PC-3 (cell line): ENCODE data around the gene ADAMTS17. TPM values are rescaled to one million over a fixed set of nuclear protein-coding genes. Genes with fewer than 3 reads are reported as not detected.

ENCODE experiments used
- ATAC-seq: fragments of 200-7000 bp; cut with Tn5 transposase; 2 replicates; pipeline ENCODE4 v1.9.1; 2020; ENCODE audit warnings: mild to moderate bottlenecking, moderate library complexity
- BruUV-seq: library from RNA; stranded (reverse); fragments of 400-500 nt; replicated peaks from 2 replicates; lab custom pipeline; 2021; lab: Mats Ljungman, UMichigan
- CTCF ChIA-PET: fragments of 300-600 bp; sonication (Branson Sonifier 250); formaldehyde crosslinking; loops from one replicate; lab custom pipeline; 2022; ENCODE audit warnings: antibody characterized with exemption; lab: Charles Lee
- POLR2A ChIA-PET: fragments of 300-600 bp; sonication (Branson Sonifier 250); formaldehyde crosslinking; loops from one replicate; lab custom pipeline; 2022; ENCODE audit warnings: antibody characterized with exemption; ENCODE audit not compliant: unreplicated experiment; lab: Charles Lee
- DNase-seq: peaks from one replicate; pipeline ENCODE4 v3.0.0-alpha.2; 2015
- H2AFZ ChIP-seq: fragments of 300-600 bp; sonication (generic); 2 replicates; pipeline ENCODE4 v1.6.0; 2016; ENCODE audit warnings: antibody characterized with exemption, low read length
- H3F3A ChIP-seq: fragments of 300-600 bp; sonication (generic); one replicate; pipeline ENCODE4 v1.6.0; 2017; ENCODE audit warnings: antibody characterized with exemption, low read length, control low read depth, mild to moderate bottlenecking; ENCODE audit not compliant: unreplicated experiment
- H3K27ac ChIP-seq: fragments of 300-600 bp; sonication (generic); 2 replicates; pipeline ENCODE4 v1.5.1; 2016; ENCODE audit warnings: mild to moderate bottlenecking, low read length
- H3K27me3 ChIP-seq: fragments of 300-600 bp; sonication (generic); 2 replicates; pipeline ENCODE4 v1.6.1; 2016; ENCODE audit warnings: low read length, mixed read lengths
- H3K36me3 ChIP-seq: fragments of 300-600 bp; sonication (generic); 2 replicates; pipeline ENCODE4 v1.6.1; 2016; ENCODE audit warnings: low read depth, mixed run types, low read length, mixed read lengths
- H3K4me1 ChIP-seq: fragments of 300-600 bp; sonication (generic); 2 replicates; pipeline ENCODE4 v1.5.1; 2016; ENCODE audit warnings: low read length; ENCODE audit not compliant: insufficient read depth
- H3K4me2 ChIP-seq: fragments of 300-600 bp; sonication (generic); 2 replicates; pipeline ENCODE4 v1.6.0; 2016; ENCODE audit warnings: low read length
- H3K4me3 ChIP-seq: fragments of 300-600 bp; sonication (generic); 2 replicates; pipeline ENCODE4 v1.5.1; 2016; ENCODE audit warnings: mild to moderate bottlenecking, low read length, mixed read lengths
- H3K79me2 ChIP-seq: fragments of 300-600 bp; sonication (generic); 2 replicates; pipeline ENCODE4 v1.6.1; 2017; ENCODE audit warnings: low read length, mixed read lengths
- H3K9ac ChIP-seq: fragments of 300-600 bp; sonication (generic); 2 replicates; pipeline ENCODE4 v1.6.0; 2016; ENCODE audit warnings: mild to moderate bottlenecking, low read length
- H3K9me2 ChIP-seq: fragments of 300-600 bp; sonication (generic); replicated peaks from 2 replicates; pipeline ENCODE4 v1.6.1; 2016; ENCODE audit warnings: mixed run types, low read length, mixed read lengths
- H3K9me3 ChIP-seq: fragments of 300-600 bp; sonication (generic); 2 replicates; pipeline ENCODE4 v1.6.1; 2016; ENCODE audit warnings: low read length, mixed read lengths
- H4K20me1 ChIP-seq: fragments of 300-600 bp; sonication (generic); 2 replicates; pipeline ENCODE4 v1.6.1; 2016; ENCODE audit warnings: low read length, mixed read lengths
- CTCF ChIP-seq: fragments of 300-600 bp; sonication (generic); conservative IDR thresholded peaks from 2 replicates; pipeline ENCODE4 v1.5.1; 2017; ENCODE audit warnings: antibody characterized with exemption, low read depth, mild to moderate bottlenecking, low read length
- EZH2 ChIP-seq: fragments of 300-600 bp; sonication (generic); IDR thresholded peaks from one replicate; pipeline ENCODE4 v1.6.1; 2017; ENCODE audit warnings: antibody characterized with exemption, mild to moderate bottlenecking, low read length; ENCODE audit not compliant: unreplicated experiment
- EZH2phosphoT487 ChIP-seq: fragments of 300-600 bp; sonication (generic); IDR thresholded peaks from 2 replicates; pipeline ENCODE4 v1.6.1; 2018; ENCODE audit warnings: mild to moderate bottlenecking, antibody characterized with exemption, low read length, borderline replicate concordance
- intact Hi-C: fragments of 100-400 bp; cut with micrococcal nuclease; formaldehyde crosslinking; loops from 2 replicates; pipeline ENCODE4 v1.9.0; 2023
- total RNA-seq: library from RNA; depleted of rRNA; stranded (reverse); fragments of >200 nt; gene quantifications from 2 replicates; pipeline ENCODE4 v1.2.3, GENCODE V29; 2014

The ADAMTS17 gene
- total RNA-seq, 1 experiment from 2014 or later, result 6.9 TPM

- Histone ChIP-seq H3K27ac (no peak overlapping the region), H3K9me2 (no peaks in the 10 kb centered on the region), H3K4me2 (no peak overlapping the region), H3F3A (no peaks in the 10 kb centered on the region), H4K20me1 (no peaks in the 10 kb centered on the region), H3K36me3 (no peaks in the 10 kb centered on the region), H2AFZ (no peak overlapping the region), H3K4me1 (no peaks in the 10 kb centered on the region), H3K4me3 (no peak overlapping the region), H3K79me2 (no peaks in the 10 kb centered on the region), H3K9ac (no peak overlapping the region), H3K27me3 (no peaks in the 10 kb centered on the region), H3K9me3 (no peaks in the 10 kb centered on the region)
- POLR2A ChIA-PET, result no interaction called here
- CTCF ChIA-PET, result no interaction called here
- DNase-seq (no peak), ATAC-seq (no peak)
- no TSS peak for BruUV-seq
- no peak for TF ChIP-seq EZH2phosphoT487
- TF ChIP-seq EZH2, result no peak
- no peak for TF ChIP-seq CTCF
- intact Hi-C loops, result no loop called here
Measured at GRCh38 chr15:100187677-100188076, 154.1 kb downstream of the ADAMTS17 start.

DNA sequence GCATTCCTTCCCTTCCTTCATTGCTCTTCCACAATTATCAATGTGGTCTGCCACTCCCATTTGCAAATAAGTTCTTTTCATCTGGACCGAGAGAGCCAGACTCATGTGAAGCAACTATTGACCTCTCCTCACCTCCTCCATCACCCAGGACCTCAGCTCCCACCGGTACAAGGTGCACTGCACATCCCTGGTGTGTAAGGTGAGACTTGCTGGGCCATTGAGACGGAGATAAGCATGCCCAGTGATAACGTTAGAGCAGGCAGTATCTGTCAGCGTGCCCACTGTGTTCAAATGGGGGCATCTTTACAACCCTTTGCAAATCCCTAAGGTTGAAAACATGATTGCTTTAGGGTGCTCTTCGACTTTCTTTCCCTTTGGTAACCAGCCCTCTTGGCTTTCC is 154.8 kb downstream of the ADAMTS17 start:
- H3K79me2 ChIP-seq, result no peaks in the 10 kb centered on the region
- no TSS peak for BruUV-seq
- no peak for TF ChIP-seq EZH2
- no peak for TF ChIP-seq CTCF
- TF ChIP-seq EZH2phosphoT487, result no peak
- no peak overlapping the region for H3K27ac ChIP-seq
- ATAC-seq, result no peak
- no peaks in the 10 kb centered on the region for H3F3A ChIP-seq
- intact Hi-C loops, result no loop called here
- no peak overlapping the region for H3K4me3 ChIP-seq
- no peak overlapping the region for H2AFZ ChIP-seq
- H3K4me1 ChIP-seq, result no peaks in the 10 kb centered on the region
- POLR2A ChIA-PET, result no interaction called here
- no peak for DNase-seq
- H3K4me2 ChIP-seq, result no peak overlapping the region
- H3K9me3 ChIP-seq, result no peaks in the 10 kb centered on the region
- H3K9ac ChIP-seq, result no peak overlapping the region
- CTCF ChIA-PET, result no interaction called here
- no peaks in the 10 kb centered on the region for H3K9me2 ChIP-seq
- H3K36me3 ChIP-seq, result no peaks in the 10 kb centered on the region
- H3K27me3 ChIP-seq, result no peaks in the 10 kb centered on the region
- H4K20me1 ChIP-seq, result no peaks in the 10 kb centered on the region

GRCh38 chr15:100186366-100186765 is 155.4 kb downstream of the ADAMTS17 start:
- no peaks in the 10 kb centered on the region for H3K9me2 ChIP-seq
- intact Hi-C loops, result no loop called here
- POLR2A ChIA-PET, result no interaction called here

More at GRCh38 chr15:100186366-100186765, 155.4 kb downstream of the ADAMTS17 start:
- ATAC-seq (no peak), DNase-seq (no peak)
- H3K27me3 ChIP-seq, result no peaks in the 10 kb centered on the region
- no peaks in the 10 kb centered on the region for H3K79me2 ChIP-seq
- CTCF ChIA-PET, result no interaction called here
- H3K4me2 ChIP-seq, result no peak overlapping the region
- H3K9ac ChIP-seq, result no peak overlapping the region
- no peaks in the 10 kb centered on the region for H3K4me1 ChIP-seq
- H2AFZ ChIP-seq, result no peak overlapping the region
- no peaks in the 10 kb centered on the region for H3F3A ChIP-seq
- H3K9me3 ChIP-seq, result no peaks in the 10 kb centered on the region
- no peaks in the 10 kb centered on the region for H4K20me1 ChIP-seq
- no peak overlapping the region for H3K4me3 ChIP-seq
- no peak overlapping the region for H3K27ac ChIP-seq
- no TSS peak for BruUV-seq
- TF ChIP-seq EZH2 (no peak), EZH2phosphoT487 (no peak), CTCF (no peak)
- H3K36me3 ChIP-seq, result no peaks in the 10 kb centered on the region
